ENCODE data around the gene CCNG1.
A peak's percentile ranks its signal among the peaks of the same experiment; 100 is the strongest.
"Not testable (repeated sequence)": the region's sequence is repeated elsewhere in the genome, so short reads cannot be mapped to it uniquely, and the experiment has no call there.

Gene CCNG1, protein sequence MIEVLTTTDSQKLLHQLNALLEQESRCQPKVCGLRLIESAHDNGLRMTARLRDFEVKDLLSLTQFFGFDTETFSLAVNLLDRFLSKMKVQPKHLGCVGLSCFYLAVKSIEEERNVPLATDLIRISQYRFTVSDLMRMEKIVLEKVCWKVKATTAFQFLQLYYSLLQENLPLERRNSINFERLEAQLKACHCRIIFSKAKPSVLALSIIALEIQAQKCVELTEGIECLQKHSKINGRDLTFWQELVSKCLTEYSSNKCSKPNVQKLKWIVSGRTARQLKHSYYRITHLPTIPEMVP

DNA sequence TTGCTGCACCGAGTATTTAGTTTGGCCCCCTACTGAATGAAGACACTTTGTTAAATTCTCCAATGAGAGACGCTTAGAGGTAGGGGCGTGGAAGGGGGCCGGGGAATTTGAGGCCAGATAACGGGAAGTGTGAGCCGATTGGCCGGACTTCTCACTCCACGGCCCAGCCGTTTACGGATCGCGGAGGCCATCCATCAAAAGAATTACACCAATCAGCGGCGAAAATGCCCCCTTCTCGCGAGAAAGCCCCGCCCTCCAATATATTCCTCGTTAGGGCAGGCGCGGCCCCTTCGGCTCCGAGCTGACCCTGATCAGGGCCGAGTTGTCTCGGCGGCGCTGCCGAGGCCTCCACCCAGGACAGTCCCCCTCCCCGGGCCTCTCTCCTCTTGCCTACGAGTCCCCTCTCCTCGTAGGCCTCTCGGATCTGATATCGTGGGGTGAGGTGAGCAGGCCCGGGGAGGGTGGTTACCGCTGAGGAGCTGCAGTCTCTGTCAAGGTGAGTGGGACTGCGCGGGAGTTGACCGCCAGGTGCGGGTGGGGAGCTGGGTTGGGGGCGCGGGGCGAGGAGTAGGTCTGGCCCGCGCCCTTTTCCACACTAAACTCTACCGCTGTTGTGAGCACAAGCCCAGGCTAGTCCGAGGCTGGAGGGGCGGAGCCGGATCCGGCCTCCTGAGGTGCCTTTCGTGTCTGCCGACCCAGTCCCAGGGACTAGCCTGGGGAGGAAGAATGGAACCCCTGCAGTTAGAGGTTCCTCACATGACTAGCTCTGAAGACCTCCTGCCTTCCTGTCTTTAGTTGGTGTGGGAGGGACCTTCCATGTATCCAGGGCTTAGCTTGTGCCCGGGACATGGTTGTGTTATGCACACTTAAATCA lies at the start of gene CCNG1:
TSS of gene CCNG1 (plus strand) at position 287 of the 874 bp plus-strand sequence. CDS start 1,662 bp downstream, outside the sequence.
- H3K9ac ChIP-seq (ENCODE audit: low read depth in 1 of 2, low read length in 2 of 2) = peak within 1 kb of the TSS; percentile 66 to 96
- H3K27ac ChIP-seq (ENCODE audit: low read depth in 2 of 2, low read length in 2 of 2) = peak within 1 kb of the TSS; percentile 93 to 96
- H3K9me3 ChIP-seq (ENCODE audit: control insufficient read depth in 2 of 2, low read length in 2 of 2) = no peaks in the 10 kb centered on the region
- no peaks in the 10 kb centered on the region for H3K27me3 ChIP-seq (ENCODE audit: control insufficient read depth in 2 of 2, insufficient read depth in 2 of 2, low read length in 2 of 2)
- peaks cover 10 to 14% of the 10 kb centered on the region in 2 donors for H3K36me3 ChIP-seq (ENCODE audit: control insufficient read depth in 2 of 2, insufficient read depth in 2 of 2, low read length in 2 of 2)
- H3K4me1 ChIP-seq (ENCODE audit: control insufficient read depth in 2 of 2, insufficient read depth in 2 of 2, low read length in 2 of 2) = peaks cover 16 to 42% of the 10 kb centered on the region in 2 donors
- peak within 1 kb of the TSS; percentile 83 to 92 for H3K4me3 ChIP-seq (ENCODE audit: low read length in 2 of 2)

DNA sequence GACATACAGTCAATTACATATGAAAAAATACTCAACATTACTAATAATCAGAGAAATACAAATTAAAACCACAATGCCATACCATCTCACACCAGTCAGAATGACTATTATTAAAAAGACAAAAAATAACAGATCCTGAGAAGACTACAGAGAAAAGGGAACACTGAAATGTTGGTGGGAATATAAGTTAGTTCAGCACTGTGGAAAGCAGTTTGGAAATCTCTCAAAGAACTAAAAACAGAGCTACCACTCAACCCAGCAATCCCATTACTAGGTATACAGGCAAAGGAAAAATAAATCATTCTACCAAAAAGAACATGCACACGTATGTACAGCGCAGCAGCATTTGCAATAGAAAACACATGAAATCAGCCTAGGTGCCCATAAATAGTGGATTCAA lies 41.6 kb upstream of the CCNG1 start:
- Histone ChIP-seq H3K9ac (ENCODE audit: low read depth in 1 of 2, low read length in 2 of 2) (no peak overlapping the region), H3K27ac (ENCODE audit: low read depth in 2 of 2, low read length in 2 of 2) (no peak overlapping the region), H3K27me3 (ENCODE audit: control insufficient read depth in 2 of 2, insufficient read depth in 2 of 2, low read length in 2 of 2) (no peaks in the 10 kb centered on the region), H3K4me3 (ENCODE audit: low read length in 2 of 2) (no peak overlapping the region), H3K9me3 (ENCODE audit: control insufficient read depth in 2 of 2, low read length in 2 of 2) (no peaks in the 10 kb centered on the region), H3K4me1 (ENCODE audit: control insufficient read depth in 2 of 2, insufficient read depth in 2 of 2, low read length in 2 of 2) (peaks cover 0 to 10% of the 10 kb centered on the region in 2 donors), H3K36me3 (ENCODE audit: control insufficient read depth in 2 of 2, insufficient read depth in 2 of 2, low read length in 2 of 2) (no peaks in the 10 kb centered on the region)

DNA sequence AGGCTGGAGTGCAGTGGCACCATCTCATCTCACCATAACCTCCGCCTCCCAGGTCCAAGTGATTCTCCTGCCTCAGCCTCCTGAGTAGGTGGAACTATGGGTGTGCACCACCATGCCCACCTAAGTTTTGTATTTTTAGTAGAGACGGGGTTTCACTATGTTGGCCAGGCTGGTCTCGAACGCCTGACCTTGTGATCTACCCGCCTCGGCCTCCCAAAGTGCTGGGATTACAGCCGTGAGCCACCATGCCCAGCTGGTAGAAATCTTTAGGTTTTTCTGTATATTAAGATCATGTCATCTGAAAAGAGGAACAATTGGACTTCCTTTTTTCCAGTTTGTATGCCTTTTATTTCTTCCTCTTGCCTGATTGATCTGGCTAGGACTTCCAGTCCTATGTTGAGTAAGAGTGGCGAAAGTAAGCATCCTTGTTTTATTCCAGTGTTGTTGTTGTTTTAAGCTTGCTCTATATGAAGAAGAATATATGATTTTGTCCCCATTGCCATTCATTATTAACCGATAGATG lies 40.5 kb upstream of the CCNG1 start:
- H3K4me1 ChIP-seq (ENCODE audit: control insufficient read depth in 2 of 2, insufficient read depth in 2 of 2, low read length in 2 of 2) = peaks cover 0 to 10% of the 10 kb centered on the region in 2 donors
- H3K9ac ChIP-seq (ENCODE audit: low read depth in 1 of 2, low read length in 2 of 2); H3K27me3 ChIP-seq (ENCODE audit: control insufficient read depth in 2 of 2, insufficient read depth in 2 of 2, low read length in 2 of 2); H3K9me3 ChIP-seq (ENCODE audit: control insufficient read depth in 2 of 2, low read length in 2 of 2); H3K36me3 ChIP-seq (ENCODE audit: control insufficient read depth in 2 of 2, insufficient read depth in 2 of 2, low read length in 2 of 2); H3K4me3 ChIP-seq (ENCODE audit: low read length in 2 of 2): not testable (repeated sequence)
- H3K27ac ChIP-seq (ENCODE audit: low read depth in 2 of 2, low read length in 2 of 2) = peak overlapping the region in 1 of 2 donors; percentile 26

DNA sequence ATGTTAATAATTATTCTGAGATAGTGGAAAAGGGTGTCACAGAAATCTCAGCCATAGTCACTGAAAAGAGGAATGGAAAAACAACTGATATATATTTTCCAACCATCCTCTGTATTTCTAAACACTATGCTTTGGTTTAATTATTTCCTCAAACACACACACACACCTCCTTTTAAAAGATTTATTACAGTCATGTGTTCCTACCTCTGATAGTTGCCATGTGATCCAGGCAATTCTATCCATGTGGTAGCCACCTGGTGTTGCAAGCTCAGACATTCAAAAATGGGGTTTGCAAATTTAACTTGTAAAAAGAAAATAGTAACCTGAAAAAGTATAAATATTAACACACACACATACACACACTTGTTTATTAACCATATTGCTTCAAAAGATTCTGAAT lies 40.0 kb upstream of the CCNG1 start:
- H3K36me3 ChIP-seq (ENCODE audit: control insufficient read depth in 2 of 2, insufficient read depth in 2 of 2, low read length in 2 of 2) = no peaks in the 10 kb centered on the region
- H3K9ac ChIP-seq (ENCODE audit: low read depth in 1 of 2, low read length in 2 of 2) = no peak overlapping the region
- no peak overlapping the region for H3K4me3 ChIP-seq (ENCODE audit: low read length in 2 of 2)
- H3K27ac ChIP-seq (ENCODE audit: low read depth in 2 of 2, low read length in 2 of 2) = peak overlapping the region in 1 of 2 donors; percentile 26
- H3K9me3 ChIP-seq (ENCODE audit: control insufficient read depth in 2 of 2, low read length in 2 of 2) = no peaks in the 10 kb centered on the region
- H3K27me3 ChIP-seq (ENCODE audit: control insufficient read depth in 2 of 2, insufficient read depth in 2 of 2, low read length in 2 of 2) = no peaks in the 10 kb centered on the region
- H3K4me1 ChIP-seq (ENCODE audit: control insufficient read depth in 2 of 2, insufficient read depth in 2 of 2, low read length in 2 of 2) = peaks cover 0 to 10% of the 10 kb centered on the region in 2 donors

DNA sequence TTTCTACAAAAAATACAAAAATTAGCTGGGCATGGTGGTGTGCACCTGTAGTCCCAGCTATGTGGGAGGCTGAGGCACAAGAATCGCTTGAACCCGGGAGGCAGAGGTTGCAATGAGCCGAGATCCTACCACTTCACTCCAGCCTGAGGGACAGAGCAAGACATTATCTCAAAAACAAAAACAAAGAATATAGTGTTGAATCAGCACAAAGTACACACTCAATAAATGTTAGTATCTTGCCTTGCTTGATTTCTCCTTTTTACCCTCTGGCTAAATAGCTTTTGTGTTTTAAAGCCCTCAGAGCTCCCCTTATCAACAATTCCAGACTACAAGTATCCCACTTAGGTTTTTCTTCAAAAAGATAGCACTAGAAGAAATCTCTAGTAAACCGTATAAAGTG lies 37.5 kb upstream of the CCNG1 start:
- no peak overlapping the region for H3K4me3 ChIP-seq (ENCODE audit: low read length in 2 of 2)
- no peaks in the 10 kb centered on the region for H3K36me3 ChIP-seq (ENCODE audit: control insufficient read depth in 2 of 2, insufficient read depth in 2 of 2, low read length in 2 of 2)
- no peak overlapping the region for H3K27ac ChIP-seq (ENCODE audit: low read depth in 2 of 2, low read length in 2 of 2)
- no peaks in the 10 kb centered on the region for H3K27me3 ChIP-seq (ENCODE audit: control insufficient read depth in 2 of 2, insufficient read depth in 2 of 2, low read length in 2 of 2)
- peaks cover 0 to 10% of the 10 kb centered on the region in 2 donors for H3K4me1 ChIP-seq (ENCODE audit: control insufficient read depth in 2 of 2, insufficient read depth in 2 of 2, low read length in 2 of 2)
- no peak overlapping the region for H3K9ac ChIP-seq (ENCODE audit: low read depth in 1 of 2, low read length in 2 of 2)
- no peaks in the 10 kb centered on the region for H3K9me3 ChIP-seq (ENCODE audit: control insufficient read depth in 2 of 2, low read length in 2 of 2)

DNA sequence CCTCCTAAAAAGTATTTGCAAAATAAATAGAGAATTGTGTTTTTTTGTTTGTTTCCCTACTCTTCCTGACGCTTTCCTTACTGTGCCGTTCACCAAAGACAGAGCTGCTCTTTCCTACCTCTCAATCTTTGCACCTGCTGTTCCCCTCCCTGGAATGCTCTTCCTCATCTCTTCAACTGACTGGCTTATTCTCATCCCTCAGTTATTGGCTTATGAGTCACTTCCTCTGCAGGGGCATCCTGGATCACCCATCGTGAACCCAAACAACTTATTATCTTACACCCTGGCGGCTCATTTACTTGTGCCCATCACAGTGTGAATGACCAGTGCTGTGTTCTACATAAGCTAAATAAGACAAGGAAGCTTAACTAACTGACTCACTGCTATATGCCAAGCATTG lies 36.1 kb upstream of the CCNG1 start:
- H3K27ac ChIP-seq (ENCODE audit: low read depth in 2 of 2, low read length in 2 of 2) = no peak overlapping the region
- no peak overlapping the region for H3K4me3 ChIP-seq (ENCODE audit: low read length in 2 of 2)
- no peaks in the 10 kb centered on the region for H3K9me3 ChIP-seq (ENCODE audit: control insufficient read depth in 2 of 2, low read length in 2 of 2)
- peaks cover 0 to 10% of the 10 kb centered on the region in 2 donors for H3K4me1 ChIP-seq (ENCODE audit: control insufficient read depth in 2 of 2, insufficient read depth in 2 of 2, low read length in 2 of 2)
- H3K36me3 ChIP-seq (ENCODE audit: control insufficient read depth in 2 of 2, insufficient read depth in 2 of 2, low read length in 2 of 2) = no peaks in the 10 kb centered on the region
- no peak overlapping the region for H3K9ac ChIP-seq (ENCODE audit: low read depth in 1 of 2, low read length in 2 of 2)
- no peaks in the 10 kb centered on the region for H3K27me3 ChIP-seq (ENCODE audit: control insufficient read depth in 2 of 2, insufficient read depth in 2 of 2, low read length in 2 of 2)

DNA sequence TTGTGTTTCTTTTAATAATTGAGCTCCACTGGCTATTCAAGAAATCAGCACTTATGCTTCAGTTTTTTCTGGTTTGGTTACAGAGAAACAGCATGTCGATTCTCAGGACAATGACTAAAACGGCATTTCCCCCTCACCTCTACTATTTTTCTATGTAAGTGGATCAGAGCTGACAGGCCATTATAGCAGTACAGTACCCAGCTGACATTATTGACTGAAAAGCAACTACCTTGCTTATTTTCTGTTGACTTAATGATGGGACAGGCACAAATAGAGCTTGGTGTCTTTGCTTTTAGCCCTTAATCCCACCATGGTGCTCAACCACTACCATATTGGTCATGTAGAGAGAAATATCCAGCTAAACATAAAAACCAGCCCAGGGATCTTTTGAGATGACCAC lies 35.4 kb upstream of the CCNG1 start:
- Histone ChIP-seq H3K9me3 (ENCODE audit: control insufficient read depth in 2 of 2, low read length in 2 of 2) (no peaks in the 10 kb centered on the region), H3K4me3 (ENCODE audit: low read length in 2 of 2) (no peak overlapping the region), H3K27ac (ENCODE audit: low read depth in 2 of 2, low read length in 2 of 2) (no peak overlapping the region), H3K4me1 (ENCODE audit: control insufficient read depth in 2 of 2, insufficient read depth in 2 of 2, low read length in 2 of 2) (peaks cover 0 to 7% of the 10 kb centered on the region in 2 donors), H3K9ac (ENCODE audit: low read depth in 1 of 2, low read length in 2 of 2) (no peak overlapping the region), H3K36me3 (ENCODE audit: control insufficient read depth in 2 of 2, insufficient read depth in 2 of 2, low read length in 2 of 2) (no peaks in the 10 kb centered on the region), H3K27me3 (ENCODE audit: control insufficient read depth in 2 of 2, insufficient read depth in 2 of 2, low read length in 2 of 2) (no peaks in the 10 kb centered on the region)

DNA sequence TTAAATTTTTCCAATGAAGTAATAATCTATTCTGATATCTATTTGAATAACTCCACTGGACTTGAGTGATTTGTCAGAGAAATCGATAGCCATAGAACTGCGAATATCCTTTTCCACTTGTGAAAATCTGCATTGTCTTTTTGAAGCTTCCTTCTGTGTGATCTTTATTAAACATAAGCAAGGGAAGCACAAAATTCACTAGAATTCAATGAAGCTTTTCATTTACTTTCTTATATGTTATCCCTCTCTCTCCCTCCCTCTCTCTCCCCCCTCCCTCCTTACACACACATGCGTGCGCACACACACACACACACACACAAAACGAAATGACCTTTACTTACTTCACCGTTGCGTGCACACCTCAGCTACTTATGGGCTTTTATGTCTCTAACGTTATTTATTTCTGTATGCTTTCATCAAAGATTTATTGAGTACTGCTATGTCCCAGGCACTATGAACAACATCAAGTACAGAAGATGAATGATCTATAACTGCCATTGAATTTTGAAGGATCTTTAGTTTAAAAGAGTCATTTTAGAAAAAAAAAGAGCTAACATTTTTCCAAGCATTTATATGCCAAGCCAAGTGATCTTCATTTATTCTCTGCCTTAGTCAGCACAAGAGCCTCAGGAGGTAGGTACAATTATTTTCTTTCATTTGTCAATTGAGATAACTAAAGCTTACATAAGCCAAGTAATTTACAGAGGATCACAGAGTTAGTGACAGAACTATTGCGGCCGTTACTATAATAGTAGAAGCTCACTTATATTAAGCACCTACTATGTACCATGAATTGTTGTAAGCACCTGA lies 32.8 kb upstream of the CCNG1 start:
- Histone ChIP-seq H3K36me3 (ENCODE audit: control insufficient read depth in 2 of 2, insufficient read depth in 2 of 2, low read length in 2 of 2) (no peaks in the 10 kb centered on the region), H3K9ac (ENCODE audit: low read depth in 1 of 2, low read length in 2 of 2) (no peak overlapping the region), H3K27me3 (ENCODE audit: control insufficient read depth in 2 of 2, insufficient read depth in 2 of 2, low read length in 2 of 2) (no peaks in the 10 kb centered on the region), H3K4me3 (ENCODE audit: low read length in 2 of 2) (no peak overlapping the region), H3K27ac (ENCODE audit: low read depth in 2 of 2, low read length in 2 of 2) (no peak overlapping the region), H3K4me1 (ENCODE audit: control insufficient read depth in 2 of 2, insufficient read depth in 2 of 2, low read length in 2 of 2) (no peaks in the 10 kb centered on the region), H3K9me3 (ENCODE audit: control insufficient read depth in 2 of 2, low read length in 2 of 2) (no peaks in the 10 kb centered on the region)

DNA sequence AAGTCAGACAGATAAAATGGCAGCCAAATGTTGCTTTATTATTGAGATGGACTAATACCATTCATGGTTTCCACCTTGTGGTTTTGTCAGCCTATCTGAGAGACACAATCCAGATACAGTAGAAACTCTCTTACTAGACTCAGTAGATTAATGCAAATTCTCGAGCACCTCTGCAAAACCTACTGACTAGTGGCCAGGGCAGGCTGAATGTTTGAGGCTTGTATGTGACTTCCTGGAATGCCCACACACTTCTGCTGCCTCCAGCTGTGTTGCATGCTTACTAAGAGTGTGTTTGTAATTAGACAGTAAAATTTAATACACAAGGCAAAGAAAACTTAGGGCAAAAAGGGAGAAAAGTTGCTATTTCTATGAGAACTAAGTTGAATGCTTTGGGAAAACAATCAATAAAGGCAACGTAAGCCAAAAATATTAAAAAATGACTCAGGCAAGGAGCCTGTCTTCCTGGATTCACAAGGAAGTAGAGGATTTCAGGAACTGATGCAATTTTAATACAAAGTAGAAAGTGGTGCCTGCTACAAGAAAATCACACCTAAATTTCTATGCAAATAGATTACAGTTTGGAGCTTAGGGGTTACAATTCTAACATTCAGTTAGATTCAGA lies 30.2 kb upstream of the CCNG1 start:
- Histone ChIP-seq H3K9me3 (ENCODE audit: control insufficient read depth in 2 of 2, low read length in 2 of 2) (no peaks in the 10 kb centered on the region), H3K9ac (ENCODE audit: low read depth in 1 of 2, low read length in 2 of 2) (no peak overlapping the region), H3K27me3 (ENCODE audit: control insufficient read depth in 2 of 2, insufficient read depth in 2 of 2, low read length in 2 of 2) (no peaks in the 10 kb centered on the region), H3K4me3 (ENCODE audit: low read length in 2 of 2) (no peak overlapping the region), H3K4me1 (ENCODE audit: control insufficient read depth in 2 of 2, insufficient read depth in 2 of 2, low read length in 2 of 2) (no peaks in the 10 kb centered on the region), H3K27ac (ENCODE audit: low read depth in 2 of 2, low read length in 2 of 2) (no peak overlapping the region), H3K36me3 (ENCODE audit: control insufficient read depth in 2 of 2, insufficient read depth in 2 of 2, low read length in 2 of 2) (no peaks in the 10 kb centered on the region)

Data from mucosa of rectum (tissue), 2 donors.